Esophagus squamous epithelium (tissue), 4 donors: ENCODE data around the gene DSCAML1.
"Not testable (repeated sequence)": the region's sequence is repeated elsewhere in the genome, so short reads cannot be mapped to it uniquely, and the experiment has no call there.

Source experiments
- CTCF ChIP-seq, 6 experiments: fragments of 450-650 bp in 4 of 6; fragments of 200-600 bp in 2 of 6; sonication (generic) in 2 of 6; IDR thresholded peaks; one replicate each; pipeline ENCODE4 v1.5.1; 2016 to 2019; ENCODE audit warnings: antibody characterized with exemption in 6 of 6, mild to moderate bottlenecking in 4 of 6, moderate library complexity in 4 of 6
- POLR2A ChIP-seq, 4 donors: fragments of 450-650 bp; IDR thresholded peaks; one replicate each; pipeline ENCODE4 v1.6.1; 2017; ENCODE audit warnings: antibody characterized with exemption in 4 of 4, mild to moderate bottlenecking in 4 of 4, moderate library complexity in 3 of 4

GRCh38 chr11:117399100-117399840 is 397.7 kb downstream of the DSCAML1 start:
- TF ChIP-seq CTCF, POLR2A (IDR thresholded peaks at IDR 0.05): not testable (repeated sequence)
